Omental fat pad (tissue), 4 donors: Measurements from ENCODE around the gene HMX1. TPM values are rescaled to one million over a fixed set of nuclear protein-coding genes. Genes with fewer than 3 reads are reported as not detected.

ENCODE experiments used
- ATAC-seq: fragments of 150-250 bp; one replicate; pipeline ENCODE4 v1.9.1; 2016; ENCODE audit warnings: mild to moderate bottlenecking, moderate library complexity; ENCODE audit not compliant: low FRiP score
- DNase-seq: peaks from one replicate; pipeline ENCODE4 v3.0.0-alpha.2; 2019; ENCODE audit warnings: low spot score
- total RNA-seq, 4 donors: library from RNA; depleted of rRNA; stranded (reverse); fragments of >200 nt; gene quantifications; one replicate each; pipeline ENCODE4 v1.1.0, GENCODE V29; 2016
- TF ChIP-seq, protein P1 (sequence below), 3 donors: fragments of 450-650 bp; IDR thresholded peaks; one replicate each; pipeline ENCODE4 v1.5.1; 2016 to 2017; ENCODE audit warnings: antibody characterized with exemption in 3 of 3, mild to moderate bottlenecking in 3 of 3, moderate library complexity in 2 of 3

Gene HMX1
- total RNA-seq, 4 donors from 2014 or later: not detected

DNA sequence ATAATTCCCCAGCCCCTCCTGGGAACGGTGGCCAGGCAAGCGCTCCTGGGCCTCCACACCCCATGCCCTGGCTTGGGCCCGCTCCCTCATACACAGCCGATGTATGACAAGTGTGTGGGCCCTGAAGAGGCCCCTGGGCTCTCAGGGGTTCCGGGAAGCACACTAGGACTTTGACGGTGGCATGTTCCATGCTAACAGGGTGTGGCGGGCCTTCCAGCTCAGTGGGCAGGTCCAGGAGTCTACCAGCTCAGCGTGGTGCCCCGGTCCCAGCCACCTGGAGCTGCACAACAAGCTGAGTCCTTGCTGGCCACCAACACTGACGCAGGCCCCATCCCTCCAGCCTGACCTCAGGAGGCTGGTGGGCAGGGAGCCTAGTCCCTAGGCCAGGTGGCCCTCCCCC, 24.4 kb upstream of the HMX1 start:
- ATAC-seq (no peak), DNase-seq (no peak)
- TF ChIP-seq, protein P1, sequence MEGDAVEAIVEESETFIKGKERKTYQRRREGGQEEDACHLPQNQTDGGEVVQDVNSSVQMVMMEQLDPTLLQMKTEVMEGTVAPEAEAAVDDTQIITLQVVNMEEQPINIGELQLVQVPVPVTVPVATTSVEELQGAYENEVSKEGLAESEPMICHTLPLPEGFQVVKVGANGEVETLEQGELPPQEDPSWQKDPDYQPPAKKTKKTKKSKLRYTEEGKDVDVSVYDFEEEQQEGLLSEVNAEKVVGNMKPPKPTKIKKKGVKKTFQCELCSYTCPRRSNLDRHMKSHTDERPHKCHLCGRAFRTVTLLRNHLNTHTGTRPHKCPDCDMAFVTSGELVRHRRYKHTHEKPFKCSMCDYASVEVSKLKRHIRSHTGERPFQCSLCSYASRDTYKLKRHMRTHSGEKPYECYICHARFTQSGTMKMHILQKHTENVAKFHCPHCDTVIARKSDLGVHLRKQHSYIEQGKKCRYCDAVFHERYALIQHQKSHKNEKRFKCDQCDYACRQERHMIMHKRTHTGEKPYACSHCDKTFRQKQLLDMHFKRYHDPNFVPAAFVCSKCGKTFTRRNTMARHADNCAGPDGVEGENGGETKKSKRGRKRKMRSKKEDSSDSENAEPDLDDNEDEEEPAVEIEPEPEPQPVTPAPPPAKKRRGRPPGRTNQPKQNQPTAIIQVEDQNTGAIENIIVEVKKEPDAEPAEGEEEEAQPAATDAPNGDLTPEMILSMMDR (IDR thresholded peaks at IDR 0.05): no peak

DNA sequence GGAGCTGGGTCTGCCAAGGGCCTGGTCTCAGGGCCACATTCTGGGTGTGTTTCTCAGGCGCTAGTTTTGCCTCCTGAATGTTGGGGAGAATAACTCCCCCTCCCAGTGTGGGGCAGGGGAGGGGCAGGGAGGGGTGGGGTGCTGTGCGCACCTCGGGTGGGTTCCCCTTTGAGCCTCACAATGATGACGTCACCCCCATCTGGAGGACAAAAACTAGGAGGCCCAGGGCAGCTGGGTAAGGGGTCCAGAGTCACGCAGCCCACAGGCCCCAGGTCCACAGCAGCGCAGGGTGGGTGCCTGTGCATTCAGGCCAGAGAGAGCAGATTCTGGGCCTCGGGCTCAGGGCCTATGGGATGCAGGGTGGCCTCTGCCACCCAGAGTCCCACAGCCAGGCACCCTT, 23.7 kb upstream of the HMX1 start:
- no peak for ATAC-seq
- TF ChIP-seq, protein P1 (IDR thresholded peaks at IDR 0.05): no peak

DNA sequence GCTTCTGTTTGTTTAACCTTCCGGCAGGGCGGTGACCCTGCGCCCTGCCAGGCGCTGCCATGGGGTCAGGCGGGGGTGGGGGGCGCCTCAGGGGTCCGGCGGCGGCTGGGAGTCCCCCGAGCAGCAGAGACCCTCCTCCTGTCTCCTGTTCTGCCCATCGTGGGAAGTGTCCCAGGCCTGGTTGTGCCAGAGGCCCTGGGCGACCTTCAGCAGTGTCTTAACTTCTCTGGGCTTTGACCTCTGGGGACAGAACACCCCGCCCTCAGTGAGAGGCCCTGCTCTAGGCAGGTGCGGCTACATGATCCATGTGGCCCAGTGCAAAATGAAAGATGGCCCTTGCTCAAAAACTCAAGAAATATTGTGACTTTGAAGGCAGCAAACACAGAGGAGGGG, 22.8 kb upstream of the HMX1 start:
- ATAC-seq (no peak), DNase-seq (no peak)
- TF ChIP-seq, protein P1 (IDR thresholded peaks at IDR 0.05): no peak

More for the DNA sequence above, 23.7 kb upstream of the HMX1 start:
- DNase-seq: no peak

DNA sequence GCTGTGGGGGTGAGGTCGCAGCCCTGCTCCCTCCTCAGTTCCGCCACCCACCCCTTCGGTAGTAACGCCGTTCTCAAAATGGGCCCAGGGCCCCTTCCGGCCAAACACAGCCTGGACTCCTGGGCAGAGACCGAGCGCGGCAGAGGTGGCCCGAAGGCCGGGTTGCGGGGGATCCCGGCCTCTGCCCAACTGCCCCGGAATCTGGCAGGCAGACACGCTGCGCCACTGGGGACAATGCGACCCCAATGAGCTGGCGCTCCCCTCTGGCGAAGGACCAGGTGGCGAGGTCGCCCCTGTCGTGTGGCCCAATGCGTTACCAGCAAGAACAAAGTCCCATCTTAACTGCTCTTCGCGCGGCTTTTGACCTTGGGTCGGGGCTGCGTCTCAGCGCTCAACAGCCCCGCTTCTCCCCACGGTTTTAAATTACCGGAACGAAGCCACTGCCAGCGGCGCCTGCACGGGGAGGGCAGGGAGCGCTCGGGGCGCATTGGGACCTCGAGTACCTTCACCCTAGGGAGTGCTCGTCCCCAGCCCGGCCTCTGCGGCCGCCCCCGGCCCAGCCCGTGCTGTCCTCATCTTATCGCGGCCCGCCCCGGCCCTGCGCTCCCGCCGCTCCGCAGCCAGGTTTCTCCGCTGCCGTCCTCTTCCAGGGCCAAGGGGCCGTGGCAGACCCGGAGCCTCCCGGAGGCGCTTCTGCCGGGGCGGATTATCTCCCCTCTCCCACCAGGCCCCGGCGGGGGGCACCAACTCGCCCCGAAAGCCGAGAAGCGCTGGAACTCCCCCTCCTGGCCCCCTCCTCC, 22.2 kb upstream of the HMX1 start:
- no peak for ATAC-seq
- no peak for DNase-seq
- TF ChIP-seq, protein P1 (IDR thresholded peaks at IDR 0.05): no peak

DNA sequence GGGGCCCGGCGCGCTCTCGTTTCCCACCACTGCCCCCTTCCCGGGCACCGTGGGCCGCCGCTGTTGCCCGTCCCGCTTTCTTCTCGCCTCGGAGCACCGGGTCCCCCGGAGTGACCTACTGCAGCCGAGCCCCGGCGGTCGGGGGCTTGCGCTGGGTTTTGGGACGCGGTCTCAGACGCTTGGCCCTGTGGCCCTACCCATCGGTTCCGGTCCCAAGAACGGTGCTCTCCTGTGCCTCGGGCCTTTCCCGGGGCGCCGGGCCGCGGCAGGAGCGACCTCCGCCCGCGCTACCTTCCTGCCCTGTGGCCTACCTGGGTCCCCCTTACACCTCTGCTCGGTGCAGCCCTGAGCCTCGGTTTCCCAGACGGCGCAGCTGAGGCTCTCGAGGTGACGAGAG, 21.6 kb upstream of the HMX1 start:
- TF ChIP-seq, protein P1 (IDR thresholded peaks at IDR 0.05): no peak
- ATAC-seq (no peak), DNase-seq (no peak)

DNA sequence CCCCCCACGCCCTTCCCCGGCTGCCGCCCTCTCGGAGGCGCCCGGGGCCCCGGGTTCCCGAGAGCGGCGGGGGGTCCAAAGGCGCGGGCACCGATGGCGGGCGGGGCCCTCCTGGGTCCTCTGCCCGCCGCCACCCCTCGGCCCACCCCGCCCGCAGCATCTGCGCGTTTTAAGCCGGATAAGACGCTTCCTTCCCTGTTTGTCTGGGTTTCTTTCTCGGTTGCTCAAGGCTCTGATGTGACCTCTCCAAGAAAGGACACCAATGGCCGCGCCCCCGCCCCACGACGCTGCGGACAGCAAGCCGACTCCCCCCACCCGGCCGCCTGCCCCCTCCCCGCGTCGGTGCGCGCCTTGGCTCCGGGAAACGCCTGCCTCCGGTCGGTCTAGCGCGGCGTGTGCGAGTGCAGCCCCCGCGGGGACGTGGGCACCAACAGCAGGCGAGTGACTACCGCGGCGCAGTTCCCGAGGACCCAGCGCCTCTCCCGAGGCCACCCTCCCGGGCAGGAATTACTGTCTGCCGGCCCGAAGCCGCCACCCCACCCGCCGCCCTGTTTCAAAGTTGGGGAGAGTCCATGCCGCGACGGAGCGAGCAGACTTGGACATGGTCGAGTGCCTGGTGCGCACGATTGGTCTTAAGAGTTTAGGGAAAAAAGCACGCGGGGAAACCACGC, 21.1 kb upstream of the HMX1 start:
- TF ChIP-seq, protein P1 (IDR thresholded peaks at IDR 0.05): no peak
- ATAC-seq (no peak), DNase-seq (no peak)
